Fibroblast of lung (primary cell): ENCODE results near the gene P2RY1. TPM values are rescaled to one million over a fixed set of nuclear protein-coding genes. Genes with fewer than 3 reads are reported as not detected.
"Not testable (repeated sequence)": the region's sequence is repeated elsewhere in the genome, so short reads cannot be mapped to it uniquely, and the experiment has no call there.

ENCODE experiments used
- DNase-seq, 2 donors: peaks; one replicate each; pipeline versions ENCODE4 v3.0.0 to v3.0.0-alpha.2; 2010; ENCODE audit warnings: low read depth in 2 of 2
- H2AFZ ChIP-seq: 2 replicates; pipeline ENCODE4 v1.5.1; 2012; ENCODE audit warnings: low read length, control low read depth, inconsistent platforms
- H3K27ac ChIP-seq: 2 replicates; pipeline ENCODE4 v1.5.1; 2011; ENCODE audit warnings: low read length, control low read depth; ENCODE audit not compliant: insufficient read depth
- H3K27me3 ChIP-seq: 2 replicates; pipeline ENCODE4 v1.5.1; 2011; ENCODE audit warnings: mild to moderate bottlenecking, low read length; ENCODE audit not compliant: control insufficient read depth, insufficient read depth
- H3K36me3 ChIP-seq: 2 replicates; pipeline ENCODE4 v1.5.1; 2011; ENCODE audit warnings: low read length; ENCODE audit not compliant: control insufficient read depth, insufficient read depth
- H3K4me1 ChIP-seq: 2 replicates; pipeline ENCODE4 v1.5.1; 2011; ENCODE audit warnings: low read length; ENCODE audit not compliant: control insufficient read depth, insufficient read depth; ENCODE audit errors: extremely low read depth
- H3K4me2 ChIP-seq: 2 replicates; pipeline ENCODE4 v1.5.1; 2011; ENCODE audit warnings: low read length, control low read depth; ENCODE audit not compliant: insufficient read depth; ENCODE audit errors: extremely low read depth
- H3K4me3 ChIP-seq, 4 experiments: fragments of 200-600 bp in 1 of 4; sonication (generic) in 1 of 4; replicated peaks in 1 of 4; 2 replicates each; pipeline ENCODE4 v1.5.1; 2011 to 2016; ENCODE audit warnings: low read length in 4 of 4, low read depth in 3 of 4, mild to moderate bottlenecking in 3 of 4, control low read depth in 2 of 4, inconsistent platforms in 1 of 4, mixed read lengths in 1 of 4; ENCODE audit not compliant: insufficient read depth in 1 of 4; ENCODE audit errors: control extremely low read depth in 1 of 4
- H3K79me2 ChIP-seq: 2 replicates; pipeline ENCODE4 v1.5.1; 2012; ENCODE audit warnings: mild to moderate bottlenecking, low read length, inconsistent platforms; ENCODE audit not compliant: control insufficient read depth, insufficient read depth
- H3K9ac ChIP-seq: 2 replicates; pipeline ENCODE4 v1.5.1; 2011; ENCODE audit warnings: mild to moderate bottlenecking, low read length, control low read depth; ENCODE audit not compliant: insufficient read depth
- H3K9me3 ChIP-seq: 2 replicates; pipeline ENCODE4 v1.5.1; 2012; ENCODE audit warnings: low read depth, low read length; ENCODE audit not compliant: control insufficient read depth, insufficient read depth
- H4K20me1 ChIP-seq: 2 replicates; pipeline ENCODE4 v1.5.1; 2011; ENCODE audit warnings: low read length; ENCODE audit not compliant: control insufficient read depth, insufficient read depth; ENCODE audit errors: extremely low read depth
- EZH2 ChIP-seq: IDR thresholded peaks from 2 replicates; pipeline ENCODE4 v1.5.1; 2012; ENCODE audit warnings: low read length, control low read depth, mild to moderate bottlenecking; ENCODE audit errors: missing control alignments
- polyA plus RNA-seq, 2 donors: library from polyadenylated mRNA; depleted of rRNA in 1 of 2; stranded (reverse) in 1 of 2; unstranded in 1 of 2; fragments of >200 nt; gene quantifications; 2 replicates each; pipeline ENCODE4 v1.2.1, GENCODE V29; 2011 to 2012; ENCODE audit warnings: missing spikeins in 1 of 2
- total RNA-seq: library from RNA; depleted of rRNA; stranded (reverse); fragments of >200 nt; gene quantifications from 2 replicates; pipeline ENCODE4 v1.2.1, GENCODE V29; 2014
- TF ChIP-seq, protein P1 (sequence below), 2 donors: IDR thresholded peaks in 1 of 2; conservative IDR thresholded peaks in 1 of 2; 1 replicate in 1 of 2; 2 replicates in 1 of 2; pipeline ENCODE4 v1.5.1; 2011 to 2012; ENCODE audit warnings: low read length in 2 of 2, control low read depth in 1 of 2, inconsistent platforms in 1 of 2, low read depth in 1 of 2, mild to moderate bottlenecking in 1 of 2

Gene P2RY1
- total and polyA plus RNA-seq, 2 donors (not counting 1 experiment from before 2014, with no cell fraction given): 0.62 to 7.6 TPM

DNA sequence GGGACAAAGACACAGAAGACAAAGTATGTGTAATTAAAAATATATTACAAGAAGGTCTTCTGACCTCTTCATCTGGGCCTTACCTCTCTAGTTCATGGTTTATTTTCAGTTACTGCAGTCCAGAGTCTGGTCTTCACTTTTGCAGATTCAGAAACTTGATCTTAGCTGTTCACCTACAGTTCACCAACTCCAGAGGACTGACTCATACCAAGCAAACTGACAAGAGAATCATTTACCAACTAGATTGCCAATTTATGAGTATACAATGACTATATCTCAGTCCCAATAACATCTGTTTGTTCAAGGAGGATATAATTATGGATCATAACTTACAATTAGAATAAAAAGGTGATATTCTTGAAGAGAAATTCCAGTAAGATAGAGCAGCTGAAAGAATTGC, 9.0 kb downstream of the P2RY1 start:
- DNase-seq: no peak
- Histone ChIP-seq H3K9ac (no peak overlapping the region), H3K4me2 (no peak overlapping the region), H3K4me1 (no peaks in the 10 kb centered on the region), H3K9me3 (no peaks in the 10 kb centered on the region), H4K20me1 (no peaks in the 10 kb centered on the region), H3K4me3 (no peak overlapping the region), H3K27ac (no peak overlapping the region), H3K27me3 (no peaks in the 10 kb centered on the region), H2AFZ (no peak overlapping the region), H3K79me2 (no peaks in the 10 kb centered on the region), H3K36me3 (no peaks in the 10 kb centered on the region)
- TF ChIP-seq EZH2: no peak
- TF ChIP-seq, protein P1, sequence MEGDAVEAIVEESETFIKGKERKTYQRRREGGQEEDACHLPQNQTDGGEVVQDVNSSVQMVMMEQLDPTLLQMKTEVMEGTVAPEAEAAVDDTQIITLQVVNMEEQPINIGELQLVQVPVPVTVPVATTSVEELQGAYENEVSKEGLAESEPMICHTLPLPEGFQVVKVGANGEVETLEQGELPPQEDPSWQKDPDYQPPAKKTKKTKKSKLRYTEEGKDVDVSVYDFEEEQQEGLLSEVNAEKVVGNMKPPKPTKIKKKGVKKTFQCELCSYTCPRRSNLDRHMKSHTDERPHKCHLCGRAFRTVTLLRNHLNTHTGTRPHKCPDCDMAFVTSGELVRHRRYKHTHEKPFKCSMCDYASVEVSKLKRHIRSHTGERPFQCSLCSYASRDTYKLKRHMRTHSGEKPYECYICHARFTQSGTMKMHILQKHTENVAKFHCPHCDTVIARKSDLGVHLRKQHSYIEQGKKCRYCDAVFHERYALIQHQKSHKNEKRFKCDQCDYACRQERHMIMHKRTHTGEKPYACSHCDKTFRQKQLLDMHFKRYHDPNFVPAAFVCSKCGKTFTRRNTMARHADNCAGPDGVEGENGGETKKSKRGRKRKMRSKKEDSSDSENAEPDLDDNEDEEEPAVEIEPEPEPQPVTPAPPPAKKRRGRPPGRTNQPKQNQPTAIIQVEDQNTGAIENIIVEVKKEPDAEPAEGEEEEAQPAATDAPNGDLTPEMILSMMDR (conservative IDR thresholded peaks at IDR 0.05 in 1 of 2, IDR thresholded peaks at IDR 0.05 in 1 of 2; ENCODE audit: low read depth in 1 of 2, low read length in 2 of 2): no peak

DNA sequence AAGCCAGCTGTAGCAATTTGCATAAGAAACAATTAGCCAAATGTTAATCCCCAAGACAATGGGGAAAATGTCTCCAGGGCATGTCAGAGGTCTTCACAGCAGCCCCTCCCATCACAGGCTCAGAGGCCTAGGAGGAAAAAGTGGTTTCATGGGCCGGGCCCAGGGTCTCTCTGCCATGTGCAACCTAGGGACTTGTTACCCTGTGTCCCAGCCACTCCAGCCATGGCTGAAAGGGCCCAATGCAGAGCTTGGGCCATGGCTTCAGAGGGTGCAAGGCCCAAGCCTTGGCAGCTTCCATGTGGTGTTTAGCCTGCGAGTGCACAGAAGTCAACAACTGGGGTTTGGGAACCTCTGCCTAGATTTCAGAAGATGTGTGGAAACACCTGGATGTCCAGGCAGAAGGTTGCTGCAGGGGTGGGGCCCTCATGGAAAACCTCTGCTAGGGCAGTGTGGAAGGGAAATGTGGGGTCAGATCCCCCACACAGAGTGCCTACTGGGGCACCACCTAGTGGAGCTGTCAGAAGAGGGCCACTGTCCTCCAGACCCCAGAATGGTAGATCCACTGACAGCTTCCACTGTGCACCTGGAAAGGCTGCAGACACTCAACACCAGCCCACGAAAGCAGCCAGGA, 11.8 kb downstream of the P2RY1 start:
- not testable (repeated sequence) for H3K9me3 ChIP-seq, H3K79me2 ChIP-seq, DNase-seq

DNA sequence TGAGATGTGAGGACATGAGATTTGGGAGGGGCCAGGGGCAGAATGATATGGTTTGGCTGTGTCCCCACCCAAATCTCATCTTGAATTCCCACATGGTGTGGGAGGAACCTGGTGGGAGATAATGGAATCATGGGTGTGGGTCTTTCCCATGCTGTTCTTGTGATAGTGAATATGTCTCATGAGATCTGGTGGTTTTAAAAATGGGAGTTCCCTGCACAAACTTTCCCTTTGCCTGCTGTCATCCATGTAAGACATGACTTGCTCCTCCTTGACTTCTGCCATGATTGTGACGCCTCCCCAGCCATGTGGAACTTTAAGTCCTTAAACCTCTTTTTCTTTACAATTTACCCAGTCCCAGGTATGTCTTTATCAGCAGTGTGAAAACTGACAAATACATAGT, 12.7 kb downstream of the P2RY1 start:
- DNase-seq, H3K9ac ChIP-seq, H3K4me1 ChIP-seq, H3K27me3 ChIP-seq, H3K36me3 ChIP-seq, H3K79me2 ChIP-seq, H4K20me1 ChIP-seq, H3K9me3 ChIP-seq, H3K4me2 ChIP-seq, H3K4me3 ChIP-seq, H3K27ac ChIP-seq, H2AFZ ChIP-seq: not testable (repeated sequence)

More for the DNA sequence above, 11.8 kb downstream of the P2RY1 start:
- H3K9ac ChIP-seq, H3K27me3 ChIP-seq, H2AFZ ChIP-seq, H3K27ac ChIP-seq, H3K4me1 ChIP-seq, H3K36me3 ChIP-seq, H3K4me3 ChIP-seq, H4K20me1 ChIP-seq, H3K4me2 ChIP-seq: not testable (repeated sequence)

DNA sequence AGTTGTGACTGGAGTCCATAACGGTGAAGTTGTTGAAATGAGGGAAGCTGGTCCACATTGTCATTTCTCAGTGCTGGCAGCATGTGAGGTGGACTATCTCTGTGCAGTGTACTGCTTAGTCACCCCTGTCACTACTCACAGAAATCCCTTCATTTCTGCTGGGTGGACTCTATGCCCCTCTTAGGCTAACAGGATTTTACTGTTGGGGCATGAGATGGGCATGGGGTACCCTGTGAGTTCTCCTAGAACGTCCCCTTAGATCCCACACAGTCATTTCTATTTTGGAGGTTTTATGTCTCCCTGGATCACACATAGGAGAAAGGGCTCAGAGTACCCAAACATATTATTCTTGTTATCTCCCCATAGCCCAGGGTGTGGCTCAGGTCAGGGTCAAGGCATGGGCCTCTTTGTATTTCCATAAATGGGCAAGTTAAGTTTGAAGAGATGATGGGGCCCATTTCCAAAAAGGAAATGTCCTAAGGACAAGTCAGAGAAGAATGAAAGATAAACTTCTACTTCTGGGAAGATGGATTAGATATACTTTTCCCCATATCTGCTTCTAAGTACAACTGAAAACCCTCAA, 15.2 kb downstream of the P2RY1 start:
- no peaks in the 10 kb centered on the region for H3K9me3 ChIP-seq
- no peak for DNase-seq
- H3K4me1 ChIP-seq: no peaks in the 10 kb centered on the region
- H3K4me2 ChIP-seq: no peak overlapping the region
- H3K36me3 ChIP-seq: no peaks in the 10 kb centered on the region
- no peaks in the 10 kb centered on the region for H4K20me1 ChIP-seq
- H3K27ac ChIP-seq: no peak overlapping the region
- no peak overlapping the region for H2AFZ ChIP-seq
- no peaks in the 10 kb centered on the region for H3K79me2 ChIP-seq
- TF ChIP-seq EZH2: no peak
- TF ChIP-seq, protein P1 (conservative IDR thresholded peaks at IDR 0.05 in 1 of 2, IDR thresholded peaks at IDR 0.05 in 1 of 2; ENCODE audit: low read depth in 1 of 2, low read length in 2 of 2): no peak
- H3K4me3 ChIP-seq: no peak overlapping the region
- H3K27me3 ChIP-seq: no peaks in the 10 kb centered on the region
- H3K9ac ChIP-seq: no peak overlapping the region
